ENCODE measurements around the gene AHNAK2. TPM values are rescaled to one million over a fixed set of nuclear protein-coding genes. Genes with fewer than 3 reads are reported as not detected.
"Not testable (repeated sequence)": the region's sequence is repeated elsewhere in the genome, so short reads cannot be mapped to it uniquely, and the experiment has no call there.

AHNAK2 gene
- total RNA-seq, 1 experiment from 2014 or later, result 31.3 TPM

DNA sequence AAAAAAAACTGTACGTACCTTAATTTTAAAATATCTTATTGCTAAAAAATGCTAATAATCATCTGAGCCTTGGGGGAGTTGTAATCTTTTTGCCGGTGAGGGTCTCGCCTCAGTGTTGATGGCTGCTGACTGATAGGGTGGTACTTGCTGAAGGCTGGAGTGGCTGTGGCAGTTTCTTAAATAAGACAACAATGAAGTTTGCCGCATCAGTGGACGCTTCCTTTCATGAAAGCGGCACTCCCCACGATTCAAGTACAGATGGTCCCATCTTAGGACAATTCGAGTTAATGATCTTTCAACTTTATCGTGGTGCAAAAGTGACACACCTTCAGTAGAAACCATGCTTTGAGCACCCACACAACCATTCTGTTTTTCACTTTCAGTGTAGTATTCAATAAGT is 61.1 kb downstream of the AHNAK2 start:
- no peaks in the 10 kb centered on the region for H3K36me3 ChIP-seq
- no peaks in the 10 kb centered on the region; the same call in 1 of the 2 replicates for H3K9me3 ChIP-seq
- no peak overlapping the region for H3K4me3 ChIP-seq
- no peaks in the 10 kb centered on the region for H3K27me3 ChIP-seq
- no peak for DNase-seq

DNA sequence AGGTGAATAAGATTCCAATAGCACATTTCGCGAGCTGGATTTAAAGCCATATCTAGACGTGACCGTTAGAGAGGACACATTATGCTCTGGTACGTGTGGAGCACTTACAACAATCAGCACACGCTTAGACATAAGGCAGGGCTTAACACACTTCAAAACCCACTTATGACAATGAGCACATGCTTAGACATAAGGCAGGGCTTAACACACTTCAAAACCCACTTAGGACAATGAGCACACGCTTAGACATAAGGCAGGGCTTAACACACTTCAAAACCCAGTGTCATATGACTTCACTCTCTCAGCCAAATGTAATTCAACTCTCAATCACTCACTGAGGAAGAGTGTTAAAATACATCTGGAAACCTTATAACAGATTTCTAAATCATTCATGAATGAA is 64.7 kb downstream of the AHNAK2 start:
- no peaks in the 10 kb centered on the region for H3K36me3 ChIP-seq
- DNase-seq, result no peak
- peaks cover 2% of the 10 kb centered on the region; the same call in 1 of the 2 replicates for H3K9me3 ChIP-seq
- H3K27me3 ChIP-seq, result no peaks in the 10 kb centered on the region
- no peak overlapping the region for H3K4me3 ChIP-seq

DNA sequence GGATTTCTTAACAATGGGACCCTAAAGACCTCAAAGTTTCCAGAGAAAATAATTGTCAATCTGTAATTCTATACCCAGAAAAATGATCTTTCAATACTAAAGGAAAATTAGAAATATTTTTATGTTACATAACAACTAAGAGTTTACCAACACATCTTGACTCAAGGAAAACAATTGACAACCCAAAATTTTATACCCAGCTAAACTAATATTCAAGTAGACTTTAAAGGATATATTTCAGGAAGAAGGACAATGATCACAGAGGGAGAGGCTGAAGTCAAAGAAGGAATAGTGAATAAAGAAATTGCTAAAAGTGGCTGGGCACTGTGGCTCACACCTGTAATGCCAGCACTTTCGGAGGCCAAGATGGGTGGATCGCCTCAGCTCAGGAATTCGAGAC is 66.1 kb downstream of the AHNAK2 start:
- Histone ChIP-seq H3K4me3 (no peak overlapping the region), H3K9me3 (peaks cover 2% of the 10 kb centered on the region; the same call in 1 of the 2 replicates), H3K27me3 (no peaks in the 10 kb centered on the region), H3K36me3 (no peaks in the 10 kb centered on the region)
- DNase-seq, result no peak

DNA sequence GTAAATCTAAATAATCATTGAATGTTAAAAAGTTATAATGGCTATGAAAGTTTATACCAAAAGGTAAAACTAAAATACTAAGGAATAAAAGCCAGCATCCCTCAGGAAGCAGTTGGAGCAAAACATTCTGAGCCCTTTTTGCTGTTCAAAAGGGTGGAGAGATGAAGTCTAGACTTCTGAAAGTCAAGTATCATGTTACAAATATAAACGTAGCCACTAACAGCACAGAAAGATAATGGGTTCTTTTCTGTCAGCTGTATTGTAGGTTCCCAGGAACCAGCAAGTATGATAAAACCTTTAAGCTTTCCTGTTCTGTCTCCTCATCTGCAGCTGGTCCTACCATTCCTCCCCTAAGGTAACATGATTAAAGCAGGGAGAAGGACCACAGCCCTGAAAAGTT is 69.9 kb downstream of the AHNAK2 start:
- Histone ChIP-seq H3K27me3 (no peaks in the 10 kb centered on the region), H3K36me3 (no peaks in the 10 kb centered on the region), H3K4me3 (no peak overlapping the region), H3K9me3 (peaks cover 6% of the 10 kb centered on the region; the same call in 1 of the 2 replicates)
- DNase-seq, result no peak

DNA sequence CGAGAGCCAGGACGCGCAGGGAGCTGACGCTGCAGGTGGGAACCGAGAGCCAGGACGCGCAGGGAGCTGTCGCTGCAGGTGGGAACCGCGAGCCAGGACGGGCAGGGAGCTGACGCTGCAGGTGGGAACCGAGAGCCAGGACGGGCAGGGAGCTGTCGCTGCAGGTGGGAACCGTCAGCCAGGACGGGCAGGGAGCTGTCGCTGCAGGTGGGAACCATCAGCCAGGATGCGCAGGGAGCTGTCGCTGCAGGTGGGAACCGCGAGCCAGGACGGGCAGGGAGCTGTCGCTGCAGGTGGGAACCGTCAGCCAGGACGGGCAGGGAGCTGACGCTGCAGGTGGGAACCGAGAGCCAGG is 72.6 kb downstream of the AHNAK2 start:
- DNase-seq, H3K27me3 ChIP-seq, H3K4me3 ChIP-seq, H3K9me3 ChIP-seq, H3K36me3 ChIP-seq: not testable (repeated sequence)

- not testable (repeated sequence) for H3K27me3 ChIP-seq, H3K36me3 ChIP-seq, H3K4me3 ChIP-seq, DNase-seq, H3K9me3 ChIP-seq
These were observed 73.3 kb downstream of the AHNAK2 start for GRCh38 chr14:104904650-104905578.

GRCh38 chr14:104903990-104904389 is 74.2 kb downstream of the AHNAK2 start:
- DNase-seq, result no peak
- Histone ChIP-seq H3K4me3 (no peak overlapping the region), H3K36me3 (no peaks in the 10 kb centered on the region), H3K27me3 (no peaks in the 10 kb centered on the region), H3K9me3 (0 out of 2 replicates have a peak, but pooled peaks cover 4% of the 10 kb centered on the region)

DNA sequence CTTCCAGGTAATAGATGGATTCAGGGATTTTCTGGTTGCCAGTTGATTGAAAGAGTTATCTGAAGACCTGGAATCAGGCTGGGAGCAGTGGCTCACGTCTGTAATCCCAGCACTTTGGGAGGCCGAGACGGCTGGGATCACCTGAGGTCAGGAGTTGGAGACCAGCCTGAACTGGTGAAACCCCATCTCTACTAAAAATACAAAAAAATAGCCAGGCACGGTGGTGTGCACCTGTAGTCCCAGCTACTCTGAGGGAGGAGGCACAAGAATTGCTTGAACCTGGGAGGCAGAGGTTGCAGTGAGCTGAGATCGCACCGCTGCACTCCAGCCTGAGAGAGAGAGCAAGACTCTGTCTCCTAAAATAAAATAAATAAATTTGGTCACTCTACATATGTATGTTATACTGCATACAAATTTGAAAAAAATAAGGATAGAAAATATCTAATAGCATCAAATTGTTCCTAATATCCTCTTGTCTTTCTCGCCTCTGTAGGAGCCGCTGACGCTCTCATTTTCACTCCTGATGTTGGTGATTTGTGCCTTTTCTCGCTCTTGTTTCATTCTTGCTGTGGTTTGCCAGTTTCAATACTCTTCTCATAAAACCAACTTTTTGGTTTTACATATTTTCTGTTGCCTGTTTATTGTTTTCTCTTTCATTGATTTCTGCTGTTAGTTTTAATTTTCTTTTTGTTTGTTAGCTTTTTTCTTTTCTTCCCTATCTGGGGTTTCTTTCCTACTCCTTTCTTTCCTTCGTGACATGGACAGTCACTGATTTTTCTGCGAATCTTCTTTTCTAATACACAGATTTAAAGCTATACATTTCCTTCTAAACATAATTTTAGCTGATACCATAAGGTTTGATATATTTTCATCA is 77.3 kb downstream of the AHNAK2 start:
- Histone ChIP-seq H3K4me3 (no peak overlapping the region), H3K27me3 (no peaks in the 10 kb centered on the region), H3K9me3 (0 out of 2 replicates have a peak, but pooled peaks cover 4% of the 10 kb centered on the region), H3K36me3 (no peaks in the 10 kb centered on the region)
- DNase-seq, result no peak

DNA sequence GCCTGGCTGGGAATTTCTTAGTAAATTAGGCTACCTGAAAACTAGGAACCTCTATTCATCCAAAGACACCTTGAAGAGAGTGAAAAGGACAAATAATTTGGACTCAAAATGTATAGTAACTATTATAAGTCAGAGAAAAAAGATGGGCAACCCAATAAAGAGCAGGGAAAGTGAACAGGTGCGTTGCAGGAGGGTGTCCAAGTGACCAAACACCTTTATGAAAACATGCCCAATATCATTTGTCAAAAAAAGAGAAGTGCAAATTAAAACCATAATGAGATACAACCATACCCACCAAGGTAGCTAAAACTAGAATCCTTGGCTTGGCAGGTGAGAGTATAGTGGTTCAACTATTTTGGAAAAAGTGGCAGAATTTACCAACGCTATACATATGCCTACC is 78.4 kb downstream of the AHNAK2 start:
- Histone ChIP-seq H3K36me3 (no peaks in the 10 kb centered on the region), H3K4me3 (no peak overlapping the region), H3K9me3 (0 out of 2 replicates have a peak, but pooled peaks cover 4% of the 10 kb centered on the region), H3K27me3 (no peaks in the 10 kb centered on the region)
- no peak for DNase-seq

DNA sequence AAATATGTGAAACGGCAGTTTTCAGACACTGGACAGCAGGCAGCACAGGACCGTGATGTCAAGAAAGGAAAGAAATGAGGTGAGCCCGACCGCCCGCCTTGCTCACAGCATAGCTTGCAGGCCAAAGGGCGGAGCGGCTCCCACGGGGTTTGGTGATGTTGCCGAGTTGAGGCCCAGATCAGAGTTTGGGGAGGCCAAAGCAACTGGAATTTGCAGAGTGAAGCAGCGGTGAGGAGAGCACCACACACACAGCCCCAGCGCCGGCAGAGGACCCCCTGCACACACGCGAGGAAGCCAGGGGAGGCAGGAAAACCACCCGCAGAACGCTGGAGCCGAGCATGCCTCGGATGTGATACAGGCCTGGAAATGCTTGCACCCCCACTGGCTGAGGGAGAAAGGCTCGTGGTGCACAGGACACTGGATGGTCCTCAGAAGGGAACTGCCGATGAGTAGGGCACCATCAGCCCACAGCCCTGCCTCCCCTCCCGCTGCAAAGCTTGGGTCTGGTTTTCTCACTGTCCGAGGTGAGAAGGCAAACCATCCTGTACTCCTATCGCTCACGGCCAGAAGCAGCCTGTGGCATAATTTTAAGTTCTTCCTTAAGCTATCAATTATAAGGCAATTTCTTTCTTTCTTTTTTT is 79.2 kb downstream of the AHNAK2 start:
- no peak for DNase-seq
- H3K36me3 ChIP-seq, result no peaks in the 10 kb centered on the region
- H3K27me3 ChIP-seq, result no peaks in the 10 kb centered on the region
- H3K9me3 ChIP-seq, result 0 out of 2 replicates have a peak, but pooled peaks cover 4% of the 10 kb centered on the region
- H3K4me3 ChIP-seq, result no peak overlapping the region

DNA sequence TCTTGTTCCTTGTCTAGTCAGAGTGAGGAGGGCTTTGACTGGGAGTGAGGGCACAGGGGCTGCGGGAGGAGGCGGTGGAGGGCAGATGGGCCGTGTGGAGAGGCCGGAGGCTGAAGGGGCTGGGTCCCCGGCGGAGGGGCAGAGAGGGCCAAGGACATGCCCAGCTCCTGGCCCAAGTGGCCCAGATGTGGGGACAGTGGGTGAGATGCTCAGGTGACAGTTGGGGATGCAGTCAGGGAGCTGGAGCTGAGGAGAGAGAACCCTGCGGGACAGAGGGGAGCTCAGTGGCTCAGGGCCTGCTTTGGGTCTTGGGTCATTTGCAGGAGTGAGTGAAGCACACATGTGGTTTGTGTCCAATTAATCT is 80.0 kb downstream of the AHNAK2 start:
- no peak for DNase-seq
- no peak overlapping the region for H3K4me3 ChIP-seq

GRCh38 chr14:104897330-104898194 is 80.6 kb downstream of the AHNAK2 start:
- H3K36me3 ChIP-seq, result no peaks in the 10 kb centered on the region
- DNase-seq, result no peak
- H3K4me3 ChIP-seq, result no peak overlapping the region
- no peaks in the 10 kb centered on the region for H3K27me3 ChIP-seq
- no peaks in the 10 kb centered on the region for H3K9me3 ChIP-seq

More for the DNA sequence above, 80.0 kb downstream of the AHNAK2 start:
- Histone ChIP-seq H3K27me3 (no peaks in the 10 kb centered on the region), H3K9me3 (no peaks in the 10 kb centered on the region), H3K36me3 (no peaks in the 10 kb centered on the region)

DNA sequence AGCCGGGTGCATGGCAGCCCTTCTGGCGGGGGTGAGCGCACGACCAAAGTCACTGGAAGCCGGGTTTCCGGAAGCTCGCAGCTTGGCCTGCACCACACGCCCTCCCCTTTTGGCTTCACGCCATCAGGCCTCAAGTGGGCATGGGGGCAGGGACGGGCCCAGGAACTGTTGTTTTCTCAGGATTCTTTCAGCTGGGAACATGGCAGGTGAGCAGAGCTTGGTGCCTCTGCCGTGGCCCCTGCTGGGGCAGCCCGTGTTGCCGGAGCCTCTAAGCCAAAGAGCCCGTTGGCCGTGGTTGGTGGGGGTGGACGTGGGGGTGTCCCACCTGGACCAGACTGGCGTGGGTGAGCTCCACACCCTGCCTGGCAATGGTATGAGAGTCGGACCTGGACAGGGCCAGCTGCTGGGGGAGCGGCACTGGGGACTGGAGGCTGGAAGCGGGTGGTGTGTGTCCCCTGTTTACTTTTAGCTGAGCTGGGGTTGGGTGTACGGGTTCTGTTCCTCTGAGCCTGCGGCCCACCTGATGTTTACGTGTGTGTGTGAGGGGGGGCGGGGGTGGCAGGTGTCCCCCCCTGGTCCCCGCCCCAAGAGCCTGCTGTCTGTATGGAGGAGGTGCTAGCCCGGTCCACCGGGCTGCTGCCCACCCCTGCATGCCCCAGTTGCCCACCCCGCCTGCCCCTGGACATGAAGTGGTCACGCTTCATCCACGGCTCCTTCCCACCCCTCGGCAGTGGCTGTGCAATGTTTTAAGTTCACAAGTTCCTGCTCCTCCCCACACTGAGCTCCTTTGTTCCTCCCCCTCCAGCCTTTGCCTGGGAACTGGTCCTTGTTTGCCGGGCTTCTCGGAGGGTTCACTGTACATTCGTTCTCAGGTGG is 82.2 kb downstream of the AHNAK2 start:
- Histone ChIP-seq H3K9me3 (no peaks in the 10 kb centered on the region), H3K4me3 (no peak overlapping the region), H3K36me3 (no peaks in the 10 kb centered on the region), H3K27me3 (no peaks in the 10 kb centered on the region)
- no peak for DNase-seq

DNA sequence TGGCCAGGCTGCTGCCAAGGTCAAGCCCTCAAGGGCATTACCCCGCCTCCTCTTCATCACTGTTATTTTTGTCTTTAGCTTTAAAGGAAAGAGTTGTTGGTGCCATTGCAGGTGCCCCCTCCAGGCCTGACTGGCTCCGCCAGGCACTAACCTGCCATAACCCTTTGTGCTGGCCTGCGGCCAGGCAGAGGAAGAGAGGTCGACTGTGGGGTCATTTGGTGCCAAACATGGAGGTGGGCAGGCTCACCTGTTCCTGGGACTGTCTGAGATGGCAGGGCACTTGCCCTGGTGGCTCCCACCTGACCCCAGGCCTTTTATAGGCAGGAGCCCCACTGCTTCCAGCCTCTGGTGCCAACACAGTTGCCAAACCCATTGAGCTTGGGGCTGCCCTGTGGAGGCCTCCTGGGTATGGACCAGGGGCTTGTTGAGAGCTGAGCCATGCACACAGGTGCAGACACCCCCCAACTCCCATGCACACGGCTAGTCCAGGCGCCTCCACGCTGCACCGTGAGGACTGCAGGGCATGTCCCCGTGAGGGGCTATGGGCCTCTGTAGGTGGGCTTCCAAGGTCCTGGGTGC is 82.9 kb downstream of the AHNAK2 start:
- no peak overlapping the region for H3K4me3 ChIP-seq
- no peak for DNase-seq
- H3K9me3 ChIP-seq, result no peaks in the 10 kb centered on the region

More for the DNA sequence above, 82.9 kb downstream of the AHNAK2 start:
- Histone ChIP-seq H3K36me3 (no peaks in the 10 kb centered on the region), H3K27me3 (no peaks in the 10 kb centered on the region)
